GM23338 (cell line): ENCODE measurements around the gene LCN10. TPM values are rescaled to one million over a fixed set of nuclear protein-coding genes. Genes with fewer than 3 reads are reported as not detected.

Experiments used
- ATAC-seq: fragments of 200-7000 bp; cut with Tn5 transposase; 3 replicates; pipeline ENCODE4 v1.9.1; 2020
- DNase-seq: peaks from one replicate; pipeline ENCODE4 v3.0.0-alpha.2; 2015; ENCODE audit warnings: low spot score
- H2AFZ ChIP-seq: fragments of 200-600 bp; sonication (generic); 2 replicates; pipeline ENCODE4 v1.8.0; 2016; ENCODE audit warnings: antibody characterized with exemption, mild to moderate bottlenecking, moderate library complexity
- H3F3A ChIP-seq: fragments of 200-600 bp; sonication (generic); replicated peaks from 2 replicates; pipeline ENCODE4 v1.8.0; 2017; ENCODE audit warnings: antibody characterized with exemption, mixed run types, low read depth
- H3K27ac ChIP-seq: fragments of 200-600 bp; sonication (generic); 2 replicates; pipeline ENCODE4 v1.6.1; 2016; ENCODE audit warnings: low read depth
- H3K27me3 ChIP-seq: fragments of 200-600 bp; sonication (generic); 2 replicates; pipeline ENCODE4 v1.8.0; 2016; ENCODE audit warnings: mild to moderate bottlenecking, mixed run types, moderate library complexity; ENCODE audit not compliant: insufficient read depth
- H3K36me3 ChIP-seq: fragments of 200-600 bp; sonication (generic); 2 replicates; pipeline ENCODE4 v1.8.0; 2016; ENCODE audit warnings: mild to moderate bottlenecking; ENCODE audit not compliant: insufficient read depth
- H3K4me1 ChIP-seq: fragments of 200-600 bp; sonication (generic); 2 replicates; pipeline ENCODE4 v1.8.0; 2016; ENCODE audit warnings: mild to moderate bottlenecking, moderate library complexity; ENCODE audit not compliant: insufficient read depth
- H3K4me2 ChIP-seq: fragments of 200-600 bp; sonication (generic); 2 replicates; pipeline ENCODE4 v1.7.1; 2017; ENCODE audit warnings: mixed run types
- H3K4me3 ChIP-seq: fragments of 200-600 bp; sonication (generic); 2 replicates; pipeline ENCODE4 v1.6.1; 2016; ENCODE audit warnings: mixed run types
- H3K79me2 ChIP-seq: fragments of 200-600 bp; sonication (generic); replicated peaks from 2 replicates; pipeline ENCODE4 v1.8.0; 2017; ENCODE audit warnings: mild to moderate bottlenecking; ENCODE audit not compliant: insufficient read depth
- H3K9me2 ChIP-seq: fragments of 200-600 bp; sonication (generic); 2 replicates; pipeline ENCODE4 v1.8.0; 2017; ENCODE audit not compliant: insufficient read depth
- H4K20me1 ChIP-seq: fragments of 200-600 bp; sonication (generic); replicated peaks from 2 replicates; pipeline ENCODE4 v1.8.0; 2017; ENCODE audit warnings: mild to moderate bottlenecking; ENCODE audit not compliant: insufficient read depth
- H3K27ac Mint-ChIP-seq: 2 replicates; pipeline ENCODE4 v1.8.0; 2020; ENCODE audit warnings: inconsistent platforms, mild to moderate bottlenecking, moderate library complexity, mixed read lengths
- H3K27me3 Mint-ChIP-seq: 3 replicates; pipeline ENCODE4 v1.8.0; 2022; ENCODE audit warnings: low read depth, mild to moderate bottlenecking, moderate library complexity, mixed read lengths, inconsistent platforms; ENCODE audit not compliant: insufficient read depth, poor library complexity
- H3K36me3 Mint-ChIP-seq: 3 replicates; pipeline ENCODE4 v1.8.0; 2021; ENCODE audit warnings: low read depth, mild to moderate bottlenecking, inconsistent platforms, moderate library complexity, mixed read lengths
- H3K4me1 Mint-ChIP-seq: 3 replicates; pipeline ENCODE4 v1.8.0; 2020; ENCODE audit warnings: mild to moderate bottlenecking, inconsistent platforms, mixed read lengths
- H3K4me3 Mint-ChIP-seq: 3 replicates; pipeline ENCODE4 v1.8.0; 2021; ENCODE audit warnings: moderate library complexity, mild to moderate bottlenecking, inconsistent platforms, mixed read lengths
- H3K9me3 Mint-ChIP-seq: 3 replicates; pipeline ENCODE4 v1.8.0; 2020; ENCODE audit warnings: moderate library complexity, mild to moderate bottlenecking, inconsistent platforms, mixed read lengths
- CREB1 ChIP-seq: fragments of 250-450 bp; sonication (Bioruptor Pico); IDR thresholded peaks from 2 replicates; pipeline ENCODE4 v1.5.0; 2020; ENCODE audit warnings: low read depth, mild to moderate bottlenecking, moderate library complexity
- CTCF ChIP-seq, 2 experiments: fragments of 200-600 bp in 1 of 2; sonication (generic) in 1 of 2; conservative IDR thresholded peaks; 2 replicates each; pipeline versions ENCODE4 v1.5.1 to v1.6.1; 2016 to 2017; ENCODE audit warnings: antibody characterized with exemption in 2 of 2, low read depth in 2 of 2, mild to moderate bottlenecking in 2 of 2, moderate library complexity in 1 of 2
- EZH2 ChIP-seq: fragments of 200-600 bp; sonication (generic); IDR thresholded peaks from one replicate; pipeline ENCODE4 v1.8.0; 2017; ENCODE audit warnings: antibody characterized with exemption, mild to moderate bottlenecking, low read depth; ENCODE audit not compliant: unreplicated experiment
- EZH2phosphoT487 ChIP-seq: fragments of 200-600 bp; sonication (generic); IDR thresholded peaks from one replicate; pipeline ENCODE4 v1.8.1; 2018; ENCODE audit warnings: antibody characterized with exemption; ENCODE audit not compliant: unreplicated experiment
- JUNB ChIP-seq: IDR thresholded peaks from one replicate; pipeline ENCODE4 v1.6.1; 2016; ENCODE audit warnings: antibody characterized with exemption; ENCODE audit not compliant: unreplicated experiment
- NANOG ChIP-seq: IDR thresholded peaks from 2 replicates; pipeline ENCODE4 v1.6.1; 2016; ENCODE audit warnings: antibody characterized with exemption, borderline replicate concordance
- POLR2AphosphoS5 ChIP-seq: IDR thresholded peaks from 2 replicates; pipeline ENCODE4 v1.6.1; 2016; ENCODE audit warnings: antibody characterized with exemption, low read depth
- REST ChIP-seq: IDR thresholded peaks from one replicate; pipeline ENCODE4 v1.6.1; 2018; ENCODE audit warnings: antibody characterized with exemption; ENCODE audit not compliant: unreplicated experiment
- STAT1 ChIP-seq: IDR thresholded peaks from one replicate; pipeline ENCODE4 v1.6.1; 2016; ENCODE audit warnings: antibody characterized with exemption; ENCODE audit not compliant: unreplicated experiment
- ZNF114 ChIP-seq: fragments of 250-450 bp; sonication (Bioruptor Pico); IDR thresholded peaks from 2 replicates; pipeline ENCODE4 v1.5.0; 2020; ENCODE audit warnings: mild to moderate bottlenecking, moderate library complexity
- ZNF331 ChIP-seq: fragments of 250-450 bp; sonication (Bioruptor Pico); IDR thresholded peaks from 2 replicates; pipeline ENCODE4 v1.5.0; 2020; ENCODE audit warnings: low read depth, mild to moderate bottlenecking, moderate library complexity
- polyA plus RNA-seq: library from polyadenylated mRNA; unstranded; fragments of >200 nt; fragmentation: Nextera tagmentation; extraction: Ambion mirVana; gene quantifications from 2 replicates; pipeline ENCODE4 v1.2.1, GENCODE V29; 2016
- total RNA-seq: library from RNA; depleted of rRNA; stranded (reverse); fragments of >200 nt; shearing (Covaris generic); gene quantifications from 2 replicates; pipeline ENCODE4 v1.2.3, GENCODE V29; 2014
- TF ChIP-seq, protein P1 (sequence below): IDR thresholded peaks from 2 replicates; pipeline ENCODE4 v1.6.1; 2016; ENCODE audit warnings: antibody characterized with exemption
- TF ChIP-seq, protein P2 (sequence below): fragments of 250-450 bp; sonication (Bioruptor Pico); IDR thresholded peaks from 2 replicates; pipeline ENCODE4 v1.5.0; 2020; ENCODE audit warnings: mild to moderate bottlenecking, moderate library complexity

The LCN10 gene
- total and polyA plus RNA-seq, 2 experiments from 2014 or later = 0.45 to 0.74 TPM

- H3F3A ChIP-seq = 0 out of 2 replicates have a peak, but pooled peaks cover 2% of the 10 kb centered on the region
- H3K27ac ChIP-seq = no peak overlapping the region
- H3K4me1 ChIP-seq = no peaks in the 10 kb centered on the region
- H3K27me3 Mint-ChIP-seq = peaks cover 7% of the 10 kb centered on the region
- H3K4me2 ChIP-seq = no peak overlapping the region
- H3K9me2 ChIP-seq = no peaks in the 10 kb centered on the region
- no peaks in the 10 kb centered on the region for H3K36me3 ChIP-seq
- TF ChIP-seq REST (no peak), CTCF (conservative IDR thresholded peaks at IDR 0.05; ENCODE audit: low read depth in 2 of 2) (no peak), CREB1 (CRISPR knock-in tag) (no peak), ZNF331 (CRISPR knock-in tag) (no peak), JUNB (no peak), NANOG (no peak), POLR2AphosphoS5 (no peak), STAT1 (no peak), EZH2 (no peak), EZH2phosphoT487 (no peak), ZNF114 (CRISPR knock-in tag) (no peak)
- TF ChIP-seq, protein P1, sequence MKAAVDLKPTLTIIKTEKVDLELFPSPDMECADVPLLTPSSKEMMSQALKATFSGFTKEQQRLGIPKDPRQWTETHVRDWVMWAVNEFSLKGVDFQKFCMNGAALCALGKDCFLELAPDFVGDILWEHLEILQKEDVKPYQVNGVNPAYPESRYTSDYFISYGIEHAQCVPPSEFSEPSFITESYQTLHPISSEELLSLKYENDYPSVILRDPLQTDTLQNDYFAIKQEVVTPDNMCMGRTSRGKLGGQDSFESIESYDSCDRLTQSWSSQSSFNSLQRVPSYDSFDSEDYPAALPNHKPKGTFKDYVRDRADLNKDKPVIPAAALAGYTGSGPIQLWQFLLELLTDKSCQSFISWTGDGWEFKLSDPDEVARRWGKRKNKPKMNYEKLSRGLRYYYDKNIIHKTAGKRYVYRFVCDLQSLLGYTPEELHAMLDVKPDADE = no peak
- TF ChIP-seq, protein P2, sequence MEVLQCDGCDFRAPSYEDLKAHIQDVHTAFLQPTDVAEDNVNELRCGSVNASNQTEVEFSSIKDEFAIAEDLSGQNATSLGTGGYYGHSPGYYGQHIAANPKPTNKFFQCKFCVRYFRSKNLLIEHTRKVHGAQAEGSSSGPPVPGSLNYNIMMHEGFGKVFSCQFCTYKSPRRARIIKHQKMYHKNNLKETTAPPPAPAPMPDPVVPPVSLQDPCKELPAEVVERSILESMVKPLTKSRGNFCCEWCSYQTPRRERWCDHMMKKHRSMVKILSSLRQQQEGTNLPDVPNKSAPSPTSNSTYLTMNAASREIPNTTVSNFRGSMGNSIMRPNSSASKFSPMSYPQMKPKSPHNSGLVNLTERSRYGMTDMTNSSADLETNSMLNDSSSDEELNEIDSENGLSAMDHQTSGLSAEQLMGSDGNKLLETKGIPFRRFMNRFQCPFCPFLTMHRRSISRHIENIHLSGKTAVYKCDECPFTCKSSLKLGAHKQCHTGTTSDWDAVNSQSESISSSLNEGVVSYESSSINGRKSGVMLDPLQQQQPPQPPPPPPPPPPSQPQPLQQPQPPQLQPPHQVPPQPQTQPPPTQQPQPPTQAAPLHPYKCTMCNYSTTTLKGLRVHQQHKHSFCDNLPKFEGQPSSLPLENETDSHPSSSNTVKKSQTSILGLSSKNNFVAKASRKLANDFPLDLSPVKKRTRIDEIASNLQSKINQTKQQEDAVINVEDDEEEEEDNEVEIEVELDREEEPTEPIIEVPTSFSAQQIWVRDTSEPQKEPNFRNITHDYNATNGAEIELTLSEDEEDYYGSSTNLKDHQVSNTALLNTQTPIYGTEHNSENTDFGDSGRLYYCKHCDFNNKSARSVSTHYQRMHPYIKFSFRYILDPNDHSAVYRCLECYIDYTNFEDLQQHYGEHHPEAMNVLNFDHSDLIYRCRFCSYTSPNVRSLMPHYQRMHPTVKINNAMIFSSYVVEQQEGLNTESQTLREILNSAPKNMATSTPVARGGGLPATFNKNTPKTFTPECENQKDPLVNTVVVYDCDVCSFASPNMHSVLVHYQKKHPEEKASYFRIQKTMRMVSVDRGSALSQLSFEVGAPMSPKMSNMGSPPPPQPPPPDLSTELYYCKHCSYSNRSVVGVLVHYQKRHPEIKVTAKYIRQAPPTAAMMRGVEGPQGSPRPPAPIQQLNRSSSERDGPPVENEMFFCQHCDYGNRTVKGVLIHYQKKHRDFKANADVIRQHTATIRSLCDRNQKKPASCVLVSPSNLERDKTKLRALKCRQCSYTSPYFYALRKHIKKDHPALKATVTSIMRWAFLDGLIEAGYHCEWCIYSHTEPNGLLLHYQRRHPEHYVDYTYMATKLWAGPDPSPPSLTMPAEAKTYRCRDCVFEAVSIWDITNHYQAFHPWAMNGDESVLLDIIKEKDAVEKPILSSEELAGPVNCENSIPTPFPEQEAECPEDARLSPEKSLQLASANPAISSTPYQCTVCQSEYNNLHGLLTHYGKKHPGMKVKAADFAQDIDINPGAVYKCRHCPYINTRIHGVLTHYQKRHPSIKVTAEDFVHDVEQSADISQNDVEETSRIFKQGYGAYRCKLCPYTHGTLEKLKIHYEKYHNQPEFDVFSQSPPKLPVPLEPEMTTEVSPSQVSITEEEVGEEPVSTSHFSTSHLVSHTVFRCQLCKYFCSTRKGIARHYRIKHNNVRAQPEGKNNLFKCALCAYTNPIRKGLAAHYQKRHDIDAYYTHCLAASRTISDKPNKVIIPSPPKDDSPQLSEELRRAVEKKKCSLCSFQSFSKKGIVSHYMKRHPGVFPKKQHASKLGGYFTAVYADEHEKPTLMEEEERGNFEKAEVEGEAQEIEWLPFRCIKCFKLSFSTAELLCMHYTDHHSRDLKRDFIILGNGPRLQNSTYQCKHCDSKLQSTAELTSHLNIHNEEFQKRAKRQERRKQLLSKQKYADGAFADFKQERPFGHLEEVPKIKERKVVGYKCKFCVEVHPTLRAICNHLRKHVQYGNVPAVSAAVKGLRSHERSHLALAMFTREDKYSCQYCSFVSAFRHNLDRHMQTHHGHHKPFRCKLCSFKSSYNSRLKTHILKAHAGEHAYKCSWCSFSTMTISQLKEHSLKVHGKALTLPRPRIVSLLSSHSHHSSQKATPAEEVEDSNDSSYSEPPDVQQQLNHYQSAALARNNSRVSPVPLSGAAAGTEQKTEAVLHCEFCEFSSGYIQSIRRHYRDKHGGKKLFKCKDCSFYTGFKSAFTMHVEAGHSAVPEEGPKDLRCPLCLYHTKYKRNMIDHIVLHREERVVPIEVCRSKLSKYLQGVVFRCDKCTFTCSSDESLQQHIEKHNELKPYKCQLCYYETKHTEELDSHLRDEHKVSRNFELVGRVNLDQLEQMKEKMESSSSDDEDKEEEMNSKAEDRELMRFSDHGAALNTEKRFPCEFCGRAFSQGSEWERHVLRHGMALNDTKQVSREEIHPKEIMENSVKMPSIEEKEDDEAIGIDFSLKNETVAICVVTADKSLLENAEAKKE = no peak
- H2AFZ ChIP-seq = no peak overlapping the region
- H3K27me3 ChIP-seq = no peaks in the 10 kb centered on the region
- ATAC-seq (no peak), DNase-seq (no peak)
- H3K4me1 Mint-ChIP-seq = peaks cover 7% of the 10 kb centered on the region
- H4K20me1 ChIP-seq = no peaks in the 10 kb centered on the region
- H3K9me3 Mint-ChIP-seq = peaks cover 28% of the 10 kb centered on the region
- no peak overlapping the region for H3K4me3 Mint-ChIP-seq
- H3K36me3 Mint-ChIP-seq = peaks cover 3% of the 10 kb centered on the region; the same call in 2 of the 3 replicates
- H3K27ac Mint-ChIP-seq = no peak overlapping the region
- H3K79me2 ChIP-seq = no peaks in the 10 kb centered on the region
- no peak overlapping the region for H3K4me3 ChIP-seq
Measured at GRCh38 chr9:136756134-136756438, 13.3 kb upstream of the LCN10 start.
